Subcutaneous abdominal adipose tissue (tissue), 5 donors: ENCODE data around the gene PCYOX1L.

Source experiments
- H3K27ac ChIP-seq: one replicate; pipeline ENCODE4 v1.7.0; 2013; ENCODE audit warnings: low read depth, mild to moderate bottlenecking, inconsistent platforms, low read length, moderate library complexity
- H3K27me3 ChIP-seq, 5 donors: one replicate each; pipeline ENCODE4 v1.7.0; 2013; ENCODE audit warnings: low read length in 5 of 5, inconsistent platforms in 1 of 5; ENCODE audit not compliant: control insufficient read depth in 5 of 5, insufficient read depth in 4 of 5
- H3K36me3 ChIP-seq, 5 donors: one replicate each; pipeline ENCODE4 v1.7.0; 2013; ENCODE audit warnings: low read length in 5 of 5; ENCODE audit not compliant: control insufficient read depth in 5 of 5, insufficient read depth in 5 of 5
- H3K4me1 ChIP-seq, 5 donors: one replicate each; pipeline ENCODE4 v1.7.0; 2013; ENCODE audit warnings: low read length in 5 of 5, mild to moderate bottlenecking in 3 of 5, moderate library complexity in 1 of 5; ENCODE audit not compliant: control insufficient read depth in 5 of 5, insufficient read depth in 5 of 5
- H3K4me3 ChIP-seq, 5 donors: one replicate each; pipeline ENCODE4 v1.7.0; 2013; ENCODE audit warnings: low read length in 5 of 5, low read depth in 1 of 5
- H3K9ac ChIP-seq, 5 donors: one replicate each; pipeline ENCODE4 v1.7.0; 2013; ENCODE audit warnings: low read length in 5 of 5, mild to moderate bottlenecking in 4 of 5, moderate library complexity in 3 of 5
- H3K9me3 ChIP-seq, 5 donors: one replicate each; pipeline ENCODE4 v1.7.0; 2013; ENCODE audit warnings: low read length in 5 of 5; ENCODE audit not compliant: control insufficient read depth in 5 of 5
- donor health status: healthy.
- donor health status: healthy.
- donor health status: healthy.
- donor health status: healthy.
- donor health status: healthy.

PCYOX1L gene

GRCh38 chr5:149357370-149358293 lies at the start of gene PCYOX1L:
TSS of gene PCYOX1L (plus strand) at chr5:149358046. CDS start at chr5:149358069, 23 bp downstream.
- H3K9me3 ChIP-seq = no peaks in the 10 kb centered on the region
- H3K27me3 ChIP-seq = no peaks in the 10 kb centered on the region
- peaks cover 10 to 16% (median 13%) of the 10 kb centered on the region in 5 donors for H3K4me1 ChIP-seq
- H3K4me3 ChIP-seq = peak within 1 kb of the TSS; percentile 54 to 81 (median 65)
- no peak within 1 kb of the TSS for H3K27ac ChIP-seq
- peaks cover 4 to 23% (median 21%) of the 10 kb centered on the region in 5 donors for H3K36me3 ChIP-seq
- peak within 1 kb of the TSS in 4 of 5 donors; percentile 50 to 68 (median 60) for H3K9ac ChIP-seq

GRCh38 chr5:149309354-149309753 lies 48.5 kb upstream of the PCYOX1L start:
- H3K9me3 ChIP-seq = no peaks in the 10 kb centered on the region
- H3K4me1 ChIP-seq = peaks cover 0 to 47% (median 12%) of the 10 kb centered on the region in 5 donors
- no peak overlapping the region for H3K4me3 ChIP-seq
- peaks cover 2 to 65% (median 50%) of the 10 kb centered on the region in 5 donors for H3K36me3 ChIP-seq
- H3K27ac ChIP-seq = no peak overlapping the region
- H3K9ac ChIP-seq = no peak overlapping the region
- no peaks in the 10 kb centered on the region for H3K27me3 ChIP-seq

GRCh38 chr5:149310488-149310887 lies 47.4 kb upstream of the PCYOX1L start:
- H3K9ac ChIP-seq = no peak overlapping the region
- H3K27me3 ChIP-seq = no peaks in the 10 kb centered on the region
- peaks cover 0 to 35% (median 12%) of the 10 kb centered on the region in 5 donors for H3K4me1 ChIP-seq
- peaks cover 2 to 70% (median 56%) of the 10 kb centered on the region in 5 donors for H3K36me3 ChIP-seq
- no peak overlapping the region for H3K4me3 ChIP-seq
- H3K9me3 ChIP-seq = no peaks in the 10 kb centered on the region
- no peak overlapping the region for H3K27ac ChIP-seq

- H3K27ac ChIP-seq = no peak overlapping the region
- H3K36me3 ChIP-seq = peaks cover 2 to 70% (median 55%) of the 10 kb centered on the region in 5 donors
- no peaks in the 10 kb centered on the region for H3K27me3 ChIP-seq
- H3K9ac ChIP-seq = no peak overlapping the region
- no peak overlapping the region for H3K4me3 ChIP-seq
- peaks cover 0 to 30% (median 12%) of the 10 kb centered on the region in 5 donors for H3K4me1 ChIP-seq
- no peaks in the 10 kb centered on the region for H3K9me3 ChIP-seq
These were observed 46.7 kb upstream of the PCYOX1L start for GRCh38 chr5:149310947-149311658.

- no peak overlapping the region for H3K4me3 ChIP-seq
- no peaks in the 10 kb centered on the region for H3K9me3 ChIP-seq
- no peak overlapping the region for H3K9ac ChIP-seq
- H3K4me1 ChIP-seq = peaks cover 0 to 21% (median 12%) of the 10 kb centered on the region in 5 donors
- no peak overlapping the region for H3K27ac ChIP-seq
- H3K27me3 ChIP-seq = no peaks in the 10 kb centered on the region
- H3K36me3 ChIP-seq = peaks cover 2 to 74% (median 55%) of the 10 kb centered on the region in 5 donors
These were observed 44.5 kb upstream of the PCYOX1L start for GRCh38 chr5:149313151-149313841.

- Histone ChIP-seq H3K27ac (no peak overlapping the region), H3K27me3 (no peaks in the 10 kb centered on the region), H3K36me3 (peaks cover 2 to 80% (median 58%) of the 10 kb centered on the region in 5 donors)
These were observed 43.2 kb upstream of the PCYOX1L start for GRCh38 chr5:149314571-149315111.

GRCh38 chr5:149315753-149316152 lies 42.1 kb upstream of the PCYOX1L start:
- no peaks in the 10 kb centered on the region for H3K9me3 ChIP-seq
- no peak overlapping the region for H3K27ac ChIP-seq
- no peaks in the 10 kb centered on the region for H3K27me3 ChIP-seq
- H3K4me3 ChIP-seq = no peak overlapping the region
- peaks cover 2 to 80% (median 58%) of the 10 kb centered on the region in 5 donors for H3K36me3 ChIP-seq
- H3K9ac ChIP-seq = no peak overlapping the region
- peaks cover 0 to 18% (median 7%) of the 10 kb centered on the region in 5 donors for H3K4me1 ChIP-seq

More at GRCh38 chr5:149314571-149315111, 43.2 kb upstream of the PCYOX1L start:
- Histone ChIP-seq H3K9ac (no peak overlapping the region), H3K4me1 (peaks cover 0 to 20% (median 12%) of the 10 kb centered on the region in 5 donors), H3K9me3 (no peaks in the 10 kb centered on the region), H3K4me3 (no peak overlapping the region)

GRCh38 chr5:149317281-149318048 lies 40.4 kb upstream of the PCYOX1L start:
- H3K4me1 ChIP-seq = peaks cover 0 to 23% (median 13%) of the 10 kb centered on the region in 5 donors
- peaks cover 2 to 69% (median 49%) of the 10 kb centered on the region in 5 donors for H3K36me3 ChIP-seq
- H3K9ac ChIP-seq = no peak overlapping the region

GRCh38 chr5:149319174-149319573 lies 38.7 kb upstream of the PCYOX1L start:
- no peak overlapping the region for H3K27ac ChIP-seq
- H3K4me1 ChIP-seq = peaks cover 0 to 38% (median 30%) of the 10 kb centered on the region in 5 donors
- no peak overlapping the region for H3K4me3 ChIP-seq
- H3K36me3 ChIP-seq = peaks cover 2 to 60% (median 41%) of the 10 kb centered on the region in 5 donors
- no peaks in the 10 kb centered on the region for H3K27me3 ChIP-seq
- H3K9me3 ChIP-seq = no peaks in the 10 kb centered on the region
- H3K9ac ChIP-seq = no peak overlapping the region

More at GRCh38 chr5:149317281-149318048, 40.4 kb upstream of the PCYOX1L start:
- Histone ChIP-seq H3K27ac (no peak overlapping the region), H3K9me3 (no peaks in the 10 kb centered on the region), H3K4me3 (no peak overlapping the region), H3K27me3 (no peaks in the 10 kb centered on the region)
